Activated CD4-positive, alpha-beta T cell treated with anti-CD3 and anti-CD28 coated beads, Interleukin-2, amount 10 ng/mL, durations not matched to agents 7 days and 5 days (primary cell): Measurements from ENCODE around the gene RGS11. TPM values are rescaled to one million over a fixed set of nuclear protein-coding genes. Genes with fewer than 3 reads are reported as not detected.
"Not testable (repeated sequence)": the region's sequence is repeated elsewhere in the genome, so short reads cannot be mapped to it uniquely, and the experiment has no call there.

ENCODE experiments used
- CTCF ChIA-PET: fragments of 350-600 bp; sonication (Branson Sonifier 250); formaldehyde crosslinking; loops from one replicate; lab custom pipeline; 2021; ENCODE audit warnings: antibody characterized with exemption; lab: Charles Lee
- POLR2A ChIA-PET: fragments of 350-600 bp; sonication (Branson Sonifier 250); formaldehyde crosslinking; loops from one replicate; lab custom pipeline; 2021; ENCODE audit warnings: antibody characterized with exemption; lab: Charles Lee
- DNase-seq: peaks from one replicate; pipeline ENCODE4 v3.0.0-alpha.2; 2020
- H3K27ac Mint-ChIP-seq: one replicate; pipeline ENCODE4 v1.8.0; 2021; ENCODE audit warnings: mild to moderate bottlenecking, moderate library complexity, mixed read lengths
- H3K27me3 Mint-ChIP-seq: one replicate; pipeline ENCODE4 v1.8.0; 2021; ENCODE audit warnings: mixed read lengths
- H3K36me3 Mint-ChIP-seq: one replicate; pipeline ENCODE4 v1.8.0; 2021; ENCODE audit warnings: low read depth, mixed read lengths
- H3K4me1 Mint-ChIP-seq: one replicate; pipeline ENCODE4 v1.8.0; 2021; ENCODE audit warnings: mixed read lengths
- H3K4me3 Mint-ChIP-seq: one replicate; pipeline ENCODE4 v1.8.0; 2021; ENCODE audit warnings: mild to moderate bottlenecking, moderate library complexity, mixed read lengths
- H3K9me3 Mint-ChIP-seq: one replicate; pipeline ENCODE4 v1.8.0; 2021; ENCODE audit warnings: mixed read lengths
- total RNA-seq, 2 experiments: library from RNA; stranded (reverse); gene quantifications; one replicate each; pipeline ENCODE4 v1.2.3, GENCODE V29; 2021

RGS11 gene
- total RNA-seq, 2 experiments from 2014 or later, result not detected

GRCh38 chr16:270381-271255 is 5.1 kb downstream of the RGS11 start:
- DNase-seq, result no peak
- Mint-ChIP-seq H3K9me3 (peaks cover 5% of the 10 kb centered on the region), H3K27ac (no peak overlapping the region), H3K4me1 (peaks cover 3% of the 10 kb centered on the region), H3K4me3 (no peak overlapping the region), H3K27me3 (peaks cover 9% of the 10 kb centered on the region), H3K36me3 (no peaks in the 10 kb centered on the region)
- ChIA-PET CTCF (interaction anchor here (1.2 kb wide), 1 partner anchor 27 kb away, joined by 3 read pairs; no protein-coding TSS in a partner anchor), POLR2A (no interaction called here)

- Mint-ChIP-seq H3K27me3 (peaks cover 2% of the 10 kb centered on the region), H3K4me3 (no peak overlapping the region), H3K9me3 (peaks cover 5% of the 10 kb centered on the region), H3K36me3 (no peaks in the 10 kb centered on the region), H3K27ac (peak overlapping the region; percentile 25), H3K4me1 (no peaks in the 10 kb centered on the region)
- DNase-seq, result no peak
- ChIA-PET CTCF (interaction anchor here (1.5 kb wide), 1 partner anchor 10 kb away, joined by 4 read pairs; no protein-coding TSS in a partner anchor), POLR2A (no interaction called here)
Measured at GRCh38 chr16:269061-269796, 6.5 kb downstream of the RGS11 start.

GRCh38 chr16:268141-269053 is 7.3 kb downstream of the RGS11 start:
- Mint-ChIP-seq H3K27me3 (peaks cover 2% of the 10 kb centered on the region), H3K9me3 (peaks cover 5% of the 10 kb centered on the region)
- CTCF ChIA-PET, result interaction anchor here (1.5 kb wide), 1 partner anchor 11 kb away, joined by 4 read pairs; no protein-coding TSS in a partner anchor

GRCh38 chr16:267562-267961 is 8.2 kb downstream of the RGS11 start:
- CTCF ChIA-PET, H3K36me3 Mint-ChIP-seq, DNase-seq, H3K27me3 Mint-ChIP-seq, POLR2A ChIA-PET, H3K27ac Mint-ChIP-seq, H3K4me3 Mint-ChIP-seq, H3K9me3 Mint-ChIP-seq, H3K4me1 Mint-ChIP-seq: not testable (repeated sequence)

More at GRCh38 chr16:268141-269053, 7.3 kb downstream of the RGS11 start:
- Mint-ChIP-seq H3K36me3 (no peaks in the 10 kb centered on the region), H3K27ac (no peak overlapping the region), H3K4me1 (no peaks in the 10 kb centered on the region), H3K4me3 (no peak overlapping the region)
- POLR2A ChIA-PET, result no interaction called here
- no peak for DNase-seq

- Mint-ChIP-seq H3K4me1 (no peaks in the 10 kb centered on the region), H3K4me3 (no peak overlapping the region), H3K27me3 (no peaks in the 10 kb centered on the region), H3K27ac (peak overlapping the region; percentile 19), H3K36me3 (no peaks in the 10 kb centered on the region), H3K9me3 (peaks cover 5% of the 10 kb centered on the region)
- POLR2A ChIA-PET, result no interaction called here
- DNase-seq, result no peak
- CTCF ChIA-PET, result no interaction called here
Measured at GRCh38 chr16:266258-267164, 9.2 kb downstream of the RGS11 start.

- Mint-ChIP-seq H3K4me1 (no peaks in the 10 kb centered on the region), H3K4me3 (no peak overlapping the region), H3K27me3 (no peaks in the 10 kb centered on the region), H3K9me3 (peaks cover 5% of the 10 kb centered on the region), H3K27ac (no peak overlapping the region), H3K36me3 (no peaks in the 10 kb centered on the region)
- CTCF ChIA-PET, result no interaction called here
- DNase-seq, result no peak
- POLR2A ChIA-PET, result no interaction called here
Measured at GRCh38 chr16:265711-266110, 10.0 kb downstream of the RGS11 start.

- Mint-ChIP-seq H3K9me3 (peaks cover 5% of the 10 kb centered on the region), H3K4me3 (no peak overlapping the region), H3K27me3 (no peaks in the 10 kb centered on the region), H3K4me1 (no peaks in the 10 kb centered on the region), H3K36me3 (no peaks in the 10 kb centered on the region), H3K27ac (no peak overlapping the region)
- ChIA-PET CTCF (no interaction called here), POLR2A (no interaction called here)
- DNase-seq, result no peak
Measured at GRCh38 chr16:265002-265529, 10.7 kb downstream of the RGS11 start.

- POLR2A ChIA-PET, result no interaction called here
- H3K27me3 Mint-ChIP-seq, result no peaks in the 10 kb centered on the region
Measured at GRCh38 chr16:264440-264951, 11.2 kb downstream of the RGS11 start.

GRCh38 chr16:263944-264343 is 11.8 kb downstream of the RGS11 start:
- H3K27me3 Mint-ChIP-seq, result no peaks in the 10 kb centered on the region
- H3K36me3 Mint-ChIP-seq, result no peaks in the 10 kb centered on the region
- H3K4me1 Mint-ChIP-seq, result no peaks in the 10 kb centered on the region
- no peak overlapping the region for H3K4me3 Mint-ChIP-seq
- no peak overlapping the region for H3K27ac Mint-ChIP-seq
- DNase-seq, result no peak
- ChIA-PET CTCF (interaction anchor here (0.9 kb wide), 2 partner anchors 18 to 97 kb away, joined by 3 to 4 read pairs; no protein-coding TSS in a partner anchor), POLR2A (no interaction called here)
- H3K9me3 Mint-ChIP-seq, result peaks cover 5% of the 10 kb centered on the region

More at GRCh38 chr16:264440-264951, 11.2 kb downstream of the RGS11 start:
- CTCF ChIA-PET, result interaction anchor here (0.9 kb wide), 1 partner anchor 98 kb away, joined by 3 read pairs; no protein-coding TSS in a partner anchor
- Mint-ChIP-seq H3K27ac (no peak overlapping the region), H3K4me1 (no peaks in the 10 kb centered on the region), H3K9me3 (peaks cover 5% of the 10 kb centered on the region), H3K36me3 (no peaks in the 10 kb centered on the region), H3K4me3 (no peak overlapping the region)
- no peak for DNase-seq

GRCh38 chr16:263182-263774 is 12.5 kb downstream of the RGS11 start:
- H3K9me3 Mint-ChIP-seq, result peaks cover 5% of the 10 kb centered on the region
- H3K27me3 Mint-ChIP-seq, result no peaks in the 10 kb centered on the region
- H3K36me3 Mint-ChIP-seq, result no peaks in the 10 kb centered on the region
- H3K4me3 Mint-ChIP-seq, result no peak overlapping the region
- POLR2A ChIA-PET, result no interaction called here
- no peaks in the 10 kb centered on the region for H3K4me1 Mint-ChIP-seq
- CTCF ChIA-PET, result interaction anchor here (0.9 kb wide), 2 partner anchors 17 to 96 kb away, joined by 3 to 4 read pairs; no protein-coding TSS in a partner anchor
- no peak overlapping the region for H3K27ac Mint-ChIP-seq
- no peak for DNase-seq
